Stimulated activated CD8-positive, alpha-beta memory T cell treated with anti-CD3 and anti-CD28 coated beads, Interleukin-4, amount 100 ng/mL, for 48 hours (primary cell): ENCODE data around the gene C11orf98.
"Not testable (repeated sequence)": the region's sequence is repeated elsewhere in the genome, so short reads cannot be mapped to it uniquely, and the experiment has no call there.

ENCODE experiments used
- DNase-seq: peaks from one replicate; pipeline ENCODE4 v3.0.0-alpha.2; 2020

Gene C11orf98

GRCh38 chr11:62680825-62681240 lies 15.8 kb upstream of the C11orf98 start:
- DNase-seq, result no peak

DNA sequence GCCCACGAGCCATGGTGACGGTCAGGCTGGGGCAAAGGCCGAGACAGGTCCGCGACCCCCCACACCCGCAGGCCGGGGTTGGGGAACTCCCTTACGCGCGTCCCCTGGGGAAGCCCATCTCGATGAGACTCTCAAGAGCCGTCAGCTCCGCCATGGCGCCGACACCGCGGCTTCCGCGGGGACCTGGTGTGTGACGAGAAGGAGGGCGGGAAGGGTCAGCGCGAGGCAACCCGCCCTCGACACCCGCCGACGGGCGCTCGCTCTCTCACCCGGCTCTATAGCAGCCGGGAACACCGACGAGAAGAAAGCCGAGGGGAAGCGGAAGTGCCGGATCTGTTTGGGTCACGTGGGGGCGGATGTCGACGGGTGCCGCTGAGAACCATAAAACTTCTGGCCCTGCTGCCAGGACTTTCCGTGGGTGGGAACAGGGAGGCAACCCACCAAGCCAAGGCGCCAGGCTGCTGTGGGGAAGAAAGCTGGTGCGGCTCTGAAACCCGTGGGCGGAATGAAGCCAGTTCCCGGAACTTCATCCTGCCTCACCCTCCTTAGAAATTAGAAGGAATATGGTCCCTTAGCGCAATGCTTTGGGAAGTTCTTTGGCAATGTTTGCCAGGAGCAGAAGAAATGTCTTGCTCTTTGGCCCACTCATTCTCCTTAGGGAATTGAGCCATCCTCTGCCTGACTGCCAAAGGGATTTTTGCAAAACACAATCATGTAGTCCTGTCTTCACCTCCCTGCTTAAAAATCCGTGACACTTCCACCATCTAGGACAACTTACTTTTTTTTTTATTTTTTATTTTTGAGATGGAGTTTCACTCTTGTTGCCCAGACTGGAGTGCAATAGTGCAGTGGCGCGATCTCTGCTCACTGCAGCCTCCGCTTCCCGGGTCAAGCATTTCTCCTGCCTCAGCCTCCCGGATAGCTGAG lies 14.0 kb upstream of the C11orf98 start, which contains the start of gene UBXN1:
UBXN1 (minus strand) TSS at position 304 of the 927 bp plus-strand sequence; CDS start at position 154, 150 bp downstream.
- peak; percentile 92 for DNase-seq

DNA sequence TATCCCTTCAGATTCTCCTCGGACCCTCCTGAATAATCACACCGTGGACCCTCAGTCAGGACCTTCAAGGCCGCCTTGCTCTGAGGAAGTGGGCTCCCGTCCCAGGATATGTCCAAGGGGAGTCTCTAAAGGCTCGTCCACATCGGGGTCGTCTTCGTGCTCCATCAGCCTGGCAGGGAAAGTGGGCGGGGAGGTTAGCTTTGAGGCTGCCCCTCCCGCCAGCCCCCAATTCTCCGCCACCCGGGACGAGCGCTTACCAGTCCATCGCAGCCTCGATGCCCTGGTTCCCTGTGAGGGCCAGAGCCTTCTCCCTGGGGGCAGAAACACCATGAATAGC lies 13.4 kb upstream of the C11orf98 start:
- DNase-seq, result no peak

DNA sequence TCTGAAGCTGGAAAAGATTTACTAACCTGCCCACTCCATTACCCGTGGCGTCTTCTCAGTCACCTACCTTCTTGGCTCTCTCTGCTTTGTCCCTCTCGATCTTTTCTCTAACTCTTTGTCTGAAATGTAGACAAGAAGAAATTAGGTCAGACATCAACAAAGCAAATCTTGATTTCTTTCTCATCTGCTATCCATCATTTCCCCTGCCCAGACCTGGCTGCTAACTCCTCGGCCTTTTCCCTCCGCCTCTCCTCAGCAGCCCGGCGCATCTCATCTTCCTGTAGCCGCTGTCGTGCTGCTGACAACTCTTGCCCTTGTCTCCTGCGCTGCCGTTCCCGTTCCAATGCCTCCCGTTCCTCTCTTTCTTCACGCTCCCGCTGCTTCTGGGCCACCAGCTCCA lies 12.7 kb upstream of the C11orf98 start:
- no peak for DNase-seq

GRCh38 chr11:62677156-62677555 lies 12.1 kb upstream of the C11orf98 start:
- DNase-seq, result no peak

DNA sequence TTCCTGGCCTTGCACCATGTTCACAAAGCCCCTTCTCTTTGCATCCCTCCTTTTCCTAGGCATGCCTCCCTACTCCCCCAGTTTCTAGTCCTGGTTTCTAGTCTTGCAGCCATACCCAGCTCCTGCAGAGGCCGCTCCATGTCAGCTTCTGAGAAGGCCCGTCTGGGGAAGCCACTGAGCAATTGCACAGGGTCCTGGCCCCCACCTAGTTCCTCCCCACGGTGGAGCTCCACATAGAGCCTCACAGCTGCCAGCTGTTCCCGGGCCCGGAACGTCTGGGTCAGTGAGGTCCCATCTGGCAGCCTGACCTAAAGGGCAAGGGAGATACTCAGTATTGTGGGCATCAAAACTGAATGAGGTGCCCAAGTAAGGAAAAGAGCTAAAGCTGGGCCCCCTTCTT lies 11.7 kb upstream of the C11orf98 start:
- no peak for DNase-seq

- not testable (repeated sequence) for DNase-seq
Measured at GRCh38 chr11:62675415-62675814, 10.4 kb upstream of the C11orf98 start.

DNA sequence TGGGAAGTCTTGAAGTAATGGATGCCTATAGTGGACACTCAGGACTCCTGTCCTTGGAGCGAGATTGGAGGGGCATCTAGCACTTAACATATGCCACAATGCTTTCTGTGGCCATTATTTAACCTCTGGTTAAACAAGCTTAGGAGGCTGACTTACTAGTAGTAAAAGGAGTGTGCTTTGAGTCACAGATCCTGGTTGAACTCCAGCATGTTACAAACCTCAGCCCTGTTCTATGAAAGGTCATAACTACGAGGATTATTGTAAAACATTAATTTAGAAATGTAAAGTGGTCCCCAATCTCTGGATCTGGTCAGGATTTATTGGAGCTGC lies 8.2 kb upstream of the C11orf98 start:
- no peak for DNase-seq

DNA sequence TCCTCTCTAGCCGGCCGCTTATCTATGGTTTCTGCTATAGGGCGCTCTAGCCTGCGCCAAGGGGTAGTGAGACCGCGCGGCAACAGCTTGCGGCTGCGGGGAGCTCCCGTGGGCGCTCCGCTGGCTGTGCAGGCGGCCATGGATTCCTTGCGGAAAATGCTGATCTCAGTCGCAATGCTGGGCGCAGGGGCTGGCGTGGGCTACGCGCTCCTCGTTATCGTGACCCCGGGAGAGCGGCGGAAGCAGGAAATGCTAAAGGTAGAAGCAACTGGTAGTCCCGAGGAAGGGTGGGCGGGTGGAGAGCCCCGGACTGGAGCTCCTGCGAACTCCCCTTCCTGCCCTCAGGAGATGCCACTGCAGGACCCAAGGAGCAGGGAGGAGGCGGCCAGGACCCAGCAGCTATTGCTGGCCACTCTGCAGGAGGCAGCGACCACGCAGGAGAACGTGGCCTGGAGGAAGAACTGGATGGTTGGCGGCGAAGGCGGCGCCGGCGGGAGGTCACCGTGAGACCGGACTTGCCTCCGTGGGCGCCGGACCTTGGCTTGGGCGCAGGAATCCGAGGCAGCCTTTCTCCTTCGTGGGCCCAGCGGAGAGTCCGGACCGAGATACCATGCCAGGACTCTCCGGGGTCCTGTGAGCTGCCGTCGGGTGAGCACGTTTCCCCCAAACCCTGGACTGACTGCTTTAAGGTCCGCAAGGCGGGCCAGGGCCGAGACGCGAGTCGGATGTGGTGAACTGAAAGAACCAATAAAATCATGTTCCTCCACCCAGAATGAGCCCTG lies 6.8 kb upstream of the C11orf98 start, which contains the start of the genes LBHD1 and UQCC3:
LBHD1 (minus strand) TSS at position 660 of the 782 bp plus-strand sequence. CDS start 2,236 bp downstream, outside the sequence.
UQCC3 (plus strand) TSS at position 66 of the 782 bp plus-strand sequence; CDS start at position 139, 73 bp downstream.
- DNase-seq, result peak; percentile 82

DNA sequence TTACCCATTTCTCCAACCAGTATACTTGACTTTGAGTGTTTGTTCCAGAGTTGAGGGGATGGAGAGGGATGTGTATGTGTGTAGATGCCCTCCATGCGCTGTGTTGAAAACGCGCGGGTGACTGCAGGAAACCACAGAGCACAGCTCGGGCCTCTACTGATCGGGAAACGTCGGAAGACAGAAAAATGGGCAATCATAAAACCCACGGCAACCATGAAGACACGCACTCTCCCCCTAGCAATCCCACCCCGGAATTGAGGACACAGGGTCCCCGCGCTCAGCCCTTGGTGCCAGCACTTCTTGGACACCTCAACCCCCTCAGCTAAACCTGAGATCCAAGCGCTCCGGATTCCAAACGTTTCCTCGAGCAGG lies 6.2 kb upstream of the C11orf98 start:
- DNase-seq, result no peak

DNA sequence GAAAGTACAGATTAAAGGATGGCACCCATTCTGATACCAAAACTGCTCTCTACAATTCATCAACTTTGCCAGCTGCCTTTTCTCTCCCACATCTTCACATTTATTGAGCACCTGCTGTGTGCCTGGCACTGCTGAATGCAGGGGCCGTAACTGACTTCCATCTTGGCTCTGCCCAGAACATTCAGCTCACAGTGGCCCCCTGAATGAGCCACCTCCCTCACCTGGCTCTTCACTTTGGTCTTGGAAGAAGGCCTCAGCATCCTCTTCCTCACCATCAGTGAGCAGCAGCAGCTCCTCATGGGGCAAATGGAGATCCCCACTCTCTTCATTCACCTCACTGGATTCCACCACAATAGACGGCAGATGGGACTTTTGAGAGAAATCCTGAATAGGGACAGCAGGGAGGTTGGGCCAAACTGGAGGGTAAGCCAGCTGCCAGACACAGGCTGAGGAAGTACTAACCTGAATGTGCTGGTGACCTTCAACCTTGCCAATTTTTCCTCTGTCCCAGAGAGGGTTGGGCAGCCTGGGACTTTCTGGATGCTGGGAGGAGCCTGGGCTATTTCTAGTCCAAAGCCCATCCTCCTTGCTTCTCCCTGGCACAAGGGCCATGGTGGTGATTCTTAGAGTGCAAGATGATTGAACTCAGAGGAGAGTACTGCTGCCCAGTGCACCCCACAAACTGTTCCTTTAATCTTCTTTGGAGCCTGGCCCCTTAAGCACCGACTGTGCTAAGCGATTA lies 4.6 kb upstream of the C11orf98 start:
- no peak for DNase-seq

- DNase-seq, result no peak
Measured at GRCh38 chr11:62667460-62667859, 2.5 kb upstream of the C11orf98 start.

DNA sequence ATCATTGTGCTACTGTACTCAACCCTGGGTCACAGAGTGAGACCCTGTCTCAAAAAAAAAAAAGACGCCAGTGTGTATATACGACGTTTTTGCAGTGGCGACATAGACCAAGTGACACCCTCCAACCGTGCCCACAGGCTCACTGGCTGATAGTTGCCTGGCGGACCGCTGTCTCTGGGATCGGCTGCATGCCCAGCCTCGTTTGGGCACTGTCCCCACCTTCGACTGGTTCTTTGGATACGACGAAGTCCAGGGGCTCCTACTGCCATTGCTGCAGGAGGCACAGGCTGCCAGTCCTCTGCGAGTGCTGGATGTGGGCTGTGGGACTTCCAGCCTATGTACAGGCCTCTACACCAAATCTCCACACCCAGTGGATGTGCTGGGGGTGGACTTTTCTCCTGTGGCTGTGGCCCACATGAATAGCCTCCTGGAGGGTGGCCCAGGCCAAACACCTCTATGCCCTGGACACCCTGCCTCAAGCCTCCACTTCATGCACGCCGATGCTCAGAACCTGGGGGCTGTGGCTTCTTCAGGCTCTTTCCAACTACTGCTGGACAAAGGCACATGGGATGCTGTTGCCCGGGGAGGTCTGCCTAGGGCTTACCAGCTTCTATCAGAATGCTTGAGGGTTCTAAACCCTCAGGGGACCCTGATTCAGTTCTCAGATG lies 1.4 kb upstream of the C11orf98 start:
- DNase-seq, result peak; percentile 47

- DNase-seq, result peak; percentile 79
Measured at GRCh38 chr11:62665599-62666258, 719 bp upstream of the C11orf98 start.

DNA sequence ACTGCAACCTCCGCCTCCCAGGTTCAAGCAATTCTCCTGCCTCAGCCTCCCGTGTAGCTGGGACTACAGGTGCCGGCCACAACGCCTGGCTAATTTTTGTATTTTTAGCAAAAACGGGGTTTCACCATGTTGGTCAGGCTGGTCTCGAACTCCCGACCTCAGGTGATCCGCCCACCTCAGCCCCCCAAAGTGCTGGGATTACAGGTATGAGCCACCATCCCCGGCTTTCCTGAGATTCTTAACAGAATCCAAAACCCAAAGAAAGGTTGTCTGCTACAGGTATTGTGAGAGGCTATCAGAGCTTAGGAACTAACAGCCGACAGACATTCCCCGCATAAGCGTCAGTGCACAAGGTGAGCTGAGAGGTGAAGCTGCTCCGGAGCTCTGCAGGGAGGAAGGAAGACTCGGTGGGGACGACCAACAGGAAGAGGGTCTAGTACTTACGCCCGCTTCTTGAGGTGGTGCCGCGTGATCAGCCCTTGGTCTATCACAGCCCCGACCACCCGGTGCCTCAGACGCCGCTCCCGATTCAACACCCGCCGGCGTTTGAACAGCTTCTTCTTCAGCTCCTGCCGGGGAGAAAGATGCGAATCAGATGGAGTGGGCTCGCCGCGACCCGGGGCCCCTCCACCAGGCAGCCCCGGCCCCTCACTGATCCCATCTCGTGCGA lies 470 bp downstream of the C11orf98 start:
- peak; percentile 72 for DNase-seq

DNA sequence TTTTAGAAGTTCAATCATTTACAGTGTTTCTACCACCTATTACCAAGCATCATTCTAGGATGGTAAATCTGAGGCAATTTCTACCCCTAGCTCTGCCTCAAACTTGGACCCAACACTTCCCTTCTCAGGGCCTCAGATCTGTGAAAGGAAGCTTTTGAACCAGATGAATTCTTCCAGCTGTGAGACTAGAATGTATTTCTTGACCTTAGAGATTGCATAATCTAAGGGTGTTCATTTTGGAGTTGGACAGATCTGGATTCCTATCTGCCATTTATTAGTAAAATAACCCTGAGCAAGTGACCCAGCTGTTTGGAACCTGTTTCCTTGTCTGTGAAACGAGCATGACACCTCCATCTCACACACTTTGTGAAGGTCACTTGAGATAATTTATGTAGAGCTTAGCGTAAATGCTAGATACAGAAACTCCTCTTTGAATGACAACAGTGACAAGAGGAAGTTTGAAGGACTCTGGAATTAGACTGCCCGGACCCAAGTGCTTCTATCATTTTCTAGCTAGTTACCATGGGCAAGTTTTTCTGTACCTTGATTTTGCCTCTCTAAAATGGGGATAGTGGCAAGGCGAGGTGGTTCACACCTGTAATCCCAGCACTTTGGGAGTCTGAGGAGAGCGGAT lies 8.1 kb downstream of the C11orf98 start:
- DNase-seq, result no peak

DNA sequence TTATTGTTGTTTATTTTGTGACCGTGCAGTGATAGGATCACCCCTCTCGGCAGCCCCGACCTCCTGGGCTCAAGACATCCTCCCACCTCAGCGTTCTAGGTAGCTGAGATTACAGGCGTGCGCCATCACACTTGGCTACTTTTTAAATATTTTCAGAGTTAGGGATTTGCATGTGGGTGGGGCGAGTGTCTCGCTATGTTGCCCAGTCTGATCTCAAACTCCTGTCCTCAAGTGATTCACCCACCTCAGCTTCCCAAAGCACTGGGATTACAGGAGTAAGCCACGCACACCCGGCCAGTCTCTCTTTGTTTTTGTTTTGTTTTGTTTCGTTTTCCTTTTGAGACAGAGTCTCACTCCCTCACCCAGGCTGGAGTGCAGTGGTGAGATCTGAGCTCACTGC lies 10.7 kb downstream of the C11orf98 start:
- DNase-seq, result no peak

DNA sequence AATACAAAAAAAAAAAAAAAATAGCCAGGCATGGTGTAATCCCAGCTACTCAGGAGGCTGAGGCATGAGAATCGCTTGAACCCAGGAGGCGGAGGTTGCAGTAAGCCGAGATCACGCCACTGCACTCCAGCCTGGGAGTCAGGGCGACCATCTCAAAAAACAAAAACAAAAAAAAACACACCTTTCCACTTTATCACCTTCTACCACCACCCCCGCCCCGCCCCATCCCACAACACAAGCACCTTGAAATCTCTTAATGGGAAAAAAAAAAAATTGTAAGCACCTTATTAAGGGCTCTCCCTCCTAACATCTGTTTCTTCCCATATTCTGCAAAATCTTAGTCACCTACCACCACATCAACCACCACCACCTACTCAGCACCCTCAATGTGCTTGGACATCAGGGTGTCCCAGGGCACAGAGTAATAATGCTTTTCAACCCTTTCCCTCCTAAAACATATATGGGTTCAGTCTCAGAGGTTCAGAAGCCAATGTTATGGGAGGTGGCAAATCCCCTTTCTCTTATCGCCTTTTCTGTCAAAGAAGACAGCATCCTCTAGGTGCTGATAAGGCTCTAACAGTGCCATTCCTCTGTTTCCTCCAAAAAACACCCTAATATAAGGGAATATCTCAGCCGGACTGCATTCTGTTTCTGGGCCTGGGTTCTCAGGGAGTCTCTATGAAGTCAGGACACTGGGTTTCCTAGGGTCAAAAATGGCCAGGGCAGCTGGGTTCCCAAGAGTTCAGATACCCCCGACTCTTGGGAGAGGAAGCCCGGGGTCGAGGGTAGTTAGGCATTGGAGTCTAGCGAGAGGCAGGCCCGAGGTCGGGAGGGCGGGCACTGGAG lies 12.6 kb downstream of the C11orf98 start:
- DNase-seq, result peak; percentile 44

DNA sequence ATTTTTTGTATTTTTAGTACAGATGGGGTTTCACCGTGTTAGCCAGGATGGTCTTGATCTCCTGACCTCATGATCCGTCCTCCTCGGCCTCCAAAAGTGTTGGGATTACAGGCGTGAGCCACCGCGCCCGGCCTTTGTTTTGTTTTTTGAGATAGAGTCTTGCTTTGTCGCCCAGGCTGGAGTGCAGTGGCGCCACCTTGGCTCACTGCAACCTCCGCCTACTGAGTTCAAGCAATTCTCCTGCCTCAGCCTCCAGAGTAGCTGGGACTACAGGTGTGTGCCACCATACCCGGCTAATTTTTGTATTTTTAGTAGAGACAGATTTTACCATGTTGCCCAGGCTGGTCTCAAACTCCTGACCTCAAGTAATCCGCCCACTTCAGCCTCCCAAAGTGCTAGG lies 14.7 kb downstream of the C11orf98 start:
- DNase-seq, result not testable (repeated sequence)

DNA sequence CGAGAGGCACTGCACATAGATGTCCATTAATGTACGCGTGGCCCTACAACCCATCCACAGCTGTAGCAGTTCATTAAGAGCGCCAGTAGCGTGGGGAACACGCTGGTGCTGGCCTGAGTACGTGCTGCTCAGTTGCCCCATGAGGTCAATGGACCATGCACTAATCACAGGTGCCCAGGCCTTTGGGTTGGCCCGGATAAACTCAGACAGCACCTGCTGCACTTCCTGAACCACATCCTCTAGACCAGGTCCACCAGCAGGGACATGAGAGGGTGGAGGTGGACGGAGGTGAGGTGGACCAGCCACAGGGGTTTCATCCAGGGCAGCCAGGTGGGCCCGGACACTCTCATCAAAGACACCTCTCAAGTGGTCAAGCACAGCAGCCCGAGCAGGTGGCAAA lies 15.5 kb downstream of the C11orf98 start:
- no peak for DNase-seq
